Islet of Langerhans (tissue), 1 donor: ENCODE results near the gene TLCD1.
A peak's percentile ranks its signal among the peaks of the same experiment; 100 is the strongest.

ENCODE experiments used
- FAIRE-seq: peaks from one replicate; lab custom pipeline; 2011; peaks lifted over from hg19 to GRCh38; lab: Jason Lieb, UNC

TLCD1 gene

GRCh38 chr17:28712032-28712704 lies 13.9 kb downstream of the TLCD1 start:
- FAIRE-seq = no peak

- no peak for FAIRE-seq
These were observed 14.4 kb downstream of the TLCD1 start, which contains the start of gene PROCA1 for GRCh38 chr17:28711723-28712031. Gene PROCA1 (minus strand): TSS chr17:28711888. CDS start chr17:28711660, 228 bp downstream.

- FAIRE-seq = no peak
These were observed 14.9 kb downstream of the TLCD1 start for GRCh38 chr17:28710861-28711722.

GRCh38 chr17:28707339-28707720 lies 18.7 kb downstream of the TLCD1 start:
- FAIRE-seq = no peak

GRCh38 chr17:28706471-28707338 lies 19.3 kb downstream of the TLCD1 start:
- FAIRE-seq = no peak

GRCh38 chr17:28705728-28706334 lies 20.2 kb downstream of the TLCD1 start:
- FAIRE-seq = no peak

GRCh38 chr17:28705074-28705659 lies 20.9 kb downstream of the TLCD1 start:
- FAIRE-seq = no peak

GRCh38 chr17:28704219-28704858 lies 21.7 kb downstream of the TLCD1 start:
- FAIRE-seq = no peak

GRCh38 chr17:28703552-28704218 lies 22.3 kb downstream of the TLCD1 start:
- no peak for FAIRE-seq

- FAIRE-seq = no peak
These were observed 23.3 kb downstream of the TLCD1 start for GRCh38 chr17:28702752-28703150.

GRCh38 chr17:28702026-28702751 lies 23.8 kb downstream of the TLCD1 start:
- no peak for FAIRE-seq

GRCh38 chr17:28700830-28701492 lies 25.1 kb downstream of the TLCD1 start:
- no peak for FAIRE-seq

- no peak for FAIRE-seq
These were observed 25.8 kb downstream of the TLCD1 start for GRCh38 chr17:28700278-28700677.

- peak; percentile 69 for FAIRE-seq
These were observed 27.6 kb downstream of the TLCD1 start for GRCh38 chr17:28698253-28698941.

- FAIRE-seq = no peak
These were observed 32.2 kb downstream of the TLCD1 start for GRCh38 chr17:28693869-28694268.

GRCh38 chr17:28689011-28689410 lies 37.0 kb downstream of the TLCD1 start:
- FAIRE-seq = no peak

GRCh38 chr17:28688481-28688880 lies 37.6 kb downstream of the TLCD1 start:
- FAIRE-seq = no peak

- no peak for FAIRE-seq
These were observed 39.7 kb downstream of the TLCD1 start for GRCh38 chr17:28686296-28686695.

GRCh38 chr17:28685366-28685765 lies 40.7 kb downstream of the TLCD1 start:
- FAIRE-seq = no peak
